ENCODE measurements around the gene ZNF408.
"Not testable (repeated sequence)": the region's sequence is repeated elsewhere in the genome, so short reads cannot be mapped to it uniquely, and the experiment has no call there.

ZNF408 gene

DNA sequence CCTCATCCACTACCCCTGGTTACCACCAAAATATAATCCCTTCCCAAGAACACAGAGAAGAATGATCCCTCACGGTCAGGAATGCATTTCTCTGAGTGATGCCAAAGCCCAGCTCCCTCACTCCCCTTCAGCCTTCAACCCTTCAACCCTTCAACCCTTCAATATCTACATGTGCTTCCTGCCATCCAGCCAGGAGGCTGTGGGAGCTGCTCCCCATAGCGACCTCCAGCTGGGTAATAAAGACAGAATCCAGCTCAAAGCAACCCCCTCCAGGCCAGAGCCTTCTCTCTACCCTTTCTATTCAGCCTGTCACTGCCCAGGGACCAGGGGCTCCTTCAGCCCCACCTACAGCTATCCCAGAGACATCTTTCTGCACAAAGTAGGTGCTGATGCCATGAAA is 3.1 kb upstream of the ZNF408 start:
- DNase-seq (ENCODE audit: low read depth in 2 of 2): no peak

DNA sequence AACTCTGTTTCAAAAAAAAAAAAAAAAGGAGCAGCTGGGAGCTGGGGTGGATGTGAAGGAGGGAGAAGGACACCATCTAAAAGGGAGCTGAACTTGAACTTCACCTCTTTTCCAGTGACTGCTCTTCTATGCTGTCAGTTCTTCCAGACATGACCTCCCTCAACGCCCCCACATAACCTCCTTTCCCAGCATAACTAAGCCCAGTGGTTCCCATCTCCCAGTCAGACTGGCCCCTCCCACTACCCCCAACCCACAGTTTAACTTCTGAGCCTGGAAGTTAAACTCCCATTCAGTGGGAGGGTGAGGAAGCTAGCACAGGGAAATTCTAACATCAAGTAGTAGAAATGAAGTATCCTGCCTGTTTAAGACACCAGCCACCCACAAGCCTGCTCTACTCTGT is 2.2 kb upstream of the ZNF408 start:
- DNase-seq (ENCODE audit: low read depth in 2 of 2): no peak

DNA sequence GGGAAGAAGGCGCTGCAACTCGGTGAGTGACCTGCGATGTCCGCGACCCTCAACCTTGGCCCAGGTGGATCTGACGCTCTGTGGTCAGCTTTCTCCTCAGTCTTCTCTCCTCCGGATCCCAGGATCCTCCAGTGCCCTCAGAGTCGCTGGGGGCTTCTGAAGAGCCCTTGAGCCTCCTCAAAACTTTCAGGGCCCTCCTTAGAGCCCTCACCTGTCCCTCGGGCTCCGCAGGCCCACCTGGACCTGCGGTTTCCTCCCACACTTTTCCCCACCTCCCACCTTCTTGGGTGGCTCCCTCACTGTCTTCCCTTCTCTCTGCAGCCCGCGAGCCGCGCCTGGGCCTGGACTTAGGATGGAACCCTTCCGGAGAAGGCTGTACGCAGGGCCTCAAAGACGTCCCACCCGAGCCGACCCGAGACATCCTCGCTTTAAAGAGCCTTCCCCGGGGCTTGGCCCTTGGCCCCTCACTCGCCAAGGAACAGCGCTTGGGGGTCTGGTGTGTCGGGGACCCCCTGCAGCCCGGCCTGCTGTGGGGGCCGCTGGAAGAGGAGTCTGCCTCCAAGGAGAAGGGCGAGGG is 335 bp downstream of the ZNF408 start:
- DNase-seq (ENCODE audit: low read depth in 2 of 2): no peak

DNA sequence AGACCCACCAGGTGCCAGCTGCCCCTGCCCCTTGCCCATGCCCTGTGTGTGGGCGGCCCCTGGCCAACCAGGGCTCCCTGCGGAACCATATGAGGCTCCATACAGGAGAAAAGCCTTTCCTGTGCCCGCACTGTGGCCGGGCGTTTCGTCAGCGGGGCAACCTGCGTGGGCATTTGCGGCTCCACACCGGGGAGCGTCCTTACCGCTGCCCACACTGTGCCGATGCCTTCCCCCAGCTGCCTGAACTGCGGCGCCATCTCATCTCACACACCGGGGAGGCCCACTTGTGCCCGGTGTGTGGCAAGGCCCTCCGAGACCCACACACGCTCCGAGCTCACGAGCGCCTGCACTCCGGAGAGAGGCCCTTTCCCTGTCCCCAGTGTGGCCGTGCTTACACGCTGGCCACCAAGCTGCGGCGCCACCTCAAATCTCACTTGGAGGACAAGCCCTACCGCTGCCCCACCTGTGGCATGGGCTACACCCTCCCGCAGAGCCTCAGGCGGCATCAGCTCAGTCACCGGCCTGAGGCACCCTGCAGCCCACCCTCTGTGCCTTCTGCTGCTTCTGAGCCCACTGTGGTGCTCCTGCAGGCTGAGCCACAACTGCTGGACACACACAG is 4.3 kb downstream of the ZNF408 start:
- no peak for DNase-seq (ENCODE audit: low read depth in 2 of 2)

DNA sequence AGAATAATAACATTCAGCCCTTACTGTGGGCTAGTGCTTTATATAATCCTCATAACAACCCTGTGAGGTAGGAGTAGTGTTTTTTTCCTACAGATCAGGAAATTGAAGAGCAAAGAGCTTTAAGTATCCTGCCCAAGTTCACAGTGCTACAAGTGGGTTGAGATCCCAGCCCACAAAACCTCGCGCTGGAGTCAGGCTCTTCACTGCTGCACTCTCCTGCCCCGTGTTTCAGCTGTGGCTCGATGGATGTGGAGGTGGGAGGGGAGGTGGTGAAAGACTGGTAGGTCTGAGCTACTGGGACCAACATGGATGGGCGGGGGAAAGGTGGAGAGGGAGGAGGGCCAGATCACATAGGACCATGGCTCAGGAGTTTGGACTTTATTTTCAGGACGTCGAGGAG is 6.1 kb downstream of the ZNF408 start:
- DNase-seq (ENCODE audit: low read depth in 2 of 2): no peak

DNA sequence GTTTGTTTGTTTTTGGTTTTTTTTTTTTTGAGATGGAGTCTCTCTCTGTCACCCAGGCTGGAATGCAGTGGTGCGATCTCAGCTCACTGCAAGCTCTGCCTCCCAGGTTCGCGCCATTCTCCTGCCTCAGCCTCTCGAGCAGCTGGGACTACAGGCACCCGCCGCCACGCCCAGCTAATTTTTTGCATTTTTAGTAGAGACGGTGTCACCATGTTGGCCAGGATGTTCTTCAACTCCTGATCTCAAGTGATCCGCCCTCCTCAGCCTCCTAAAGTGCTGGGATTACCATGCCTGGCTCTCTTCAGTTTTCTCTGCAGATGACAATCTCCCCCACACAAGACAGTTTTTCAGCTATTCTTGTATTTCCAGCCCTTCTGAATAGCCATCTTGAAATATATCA is 8.5 kb downstream of the ZNF408 start:
- not testable (repeated sequence) for DNase-seq (ENCODE audit: low read depth in 2 of 2)

DNA sequence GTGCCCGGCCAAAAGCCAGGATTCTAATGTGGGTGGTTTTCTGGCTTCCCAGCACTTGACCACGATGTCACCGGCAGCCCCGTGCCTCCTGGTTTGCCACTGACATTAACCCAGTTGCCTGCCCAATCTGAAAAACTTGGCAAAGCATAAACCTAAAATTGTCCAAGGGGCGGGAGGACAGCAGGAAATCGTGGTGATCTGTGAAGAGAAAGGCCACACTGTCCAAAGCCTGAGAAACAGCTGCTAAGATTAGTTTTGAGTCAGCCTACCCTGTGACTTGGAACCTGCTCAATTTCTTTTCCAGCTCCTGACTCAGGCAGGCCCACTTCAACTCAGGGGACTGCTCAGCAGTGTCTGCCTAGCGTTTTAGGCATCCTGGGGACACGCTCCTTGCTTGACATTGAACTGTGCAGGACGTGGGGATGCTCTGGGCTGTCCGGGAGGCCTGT is 10.0 kb downstream of the ZNF408 start:
- DNase-seq (ENCODE audit: low read depth in 2 of 2): no peak

DNA sequence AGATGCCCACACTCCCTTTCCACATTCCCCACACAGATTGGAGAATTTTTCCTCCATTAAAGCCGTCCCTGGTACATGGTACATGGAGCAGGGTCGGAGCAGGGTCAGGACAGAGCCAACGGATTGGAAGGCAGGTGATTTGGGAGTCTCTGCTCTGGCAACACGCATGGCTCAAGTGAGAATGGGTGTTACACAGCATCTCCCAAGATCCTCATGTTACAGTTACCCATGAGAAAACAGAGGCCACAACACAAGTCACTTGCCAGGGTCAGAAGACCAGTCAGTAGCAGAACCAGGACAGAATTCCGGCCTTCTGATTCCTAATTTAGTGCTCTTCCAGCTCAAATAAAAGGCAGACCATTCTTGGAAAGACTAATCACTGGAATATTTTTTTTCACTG is 10.5 kb downstream of the ZNF408 start:
- DNase-seq (ENCODE audit: low read depth in 2 of 2): no peak

DNA sequence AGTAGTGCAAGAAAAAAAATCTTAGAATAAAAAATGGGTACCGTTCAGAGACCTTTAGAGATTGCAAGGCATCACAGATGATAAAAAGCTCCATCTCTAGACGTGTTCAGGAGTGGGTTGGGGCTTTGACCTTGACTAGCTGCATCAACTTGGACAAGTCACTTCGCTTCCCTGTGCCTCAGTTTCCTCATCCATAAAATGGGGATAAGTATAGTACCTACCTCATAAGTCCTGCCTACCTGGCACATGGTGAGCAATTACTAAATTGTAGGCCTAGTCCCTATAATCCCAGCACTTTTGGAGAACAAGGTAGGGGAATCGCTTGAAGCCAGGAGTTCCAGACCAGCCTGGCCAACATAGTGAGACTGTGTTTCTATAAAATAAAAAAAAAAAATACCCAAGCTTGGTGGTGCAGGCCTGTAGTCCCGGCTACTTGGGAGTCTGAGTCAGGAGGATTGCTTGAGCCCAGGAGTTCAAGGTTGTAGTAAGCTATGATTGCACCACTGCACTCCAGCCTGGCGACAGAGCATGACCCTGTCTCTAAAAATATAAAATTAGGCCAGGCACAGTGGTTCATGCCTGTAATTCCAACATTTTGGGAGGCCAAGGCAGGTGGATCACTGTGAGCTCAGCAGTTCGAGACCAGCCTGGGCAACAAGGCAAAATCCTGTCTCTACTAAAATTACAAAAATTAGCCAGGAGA is 12.2 kb downstream of the ZNF408 start:
- no peak for DNase-seq (ENCODE audit: low read depth in 2 of 2)

DNA sequence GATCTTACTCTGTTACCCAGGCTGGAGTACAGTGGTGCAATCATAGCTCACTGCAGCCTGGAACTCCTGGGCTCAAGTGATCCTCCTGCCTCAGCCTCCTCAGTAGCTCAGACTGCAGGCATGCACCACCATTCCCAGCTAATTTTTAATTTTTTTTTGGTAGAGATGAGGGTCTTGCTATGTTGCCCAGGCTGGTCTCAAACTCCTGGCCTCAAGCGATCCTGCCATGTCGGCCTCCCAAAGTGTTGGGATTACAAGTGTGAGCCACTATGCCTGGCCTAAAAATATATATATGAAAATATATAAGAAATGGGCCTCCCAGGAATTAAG is 17.0 kb downstream of the ZNF408 start:
- not testable (repeated sequence) for DNase-seq (ENCODE audit: low read depth in 2 of 2)

DNA sequence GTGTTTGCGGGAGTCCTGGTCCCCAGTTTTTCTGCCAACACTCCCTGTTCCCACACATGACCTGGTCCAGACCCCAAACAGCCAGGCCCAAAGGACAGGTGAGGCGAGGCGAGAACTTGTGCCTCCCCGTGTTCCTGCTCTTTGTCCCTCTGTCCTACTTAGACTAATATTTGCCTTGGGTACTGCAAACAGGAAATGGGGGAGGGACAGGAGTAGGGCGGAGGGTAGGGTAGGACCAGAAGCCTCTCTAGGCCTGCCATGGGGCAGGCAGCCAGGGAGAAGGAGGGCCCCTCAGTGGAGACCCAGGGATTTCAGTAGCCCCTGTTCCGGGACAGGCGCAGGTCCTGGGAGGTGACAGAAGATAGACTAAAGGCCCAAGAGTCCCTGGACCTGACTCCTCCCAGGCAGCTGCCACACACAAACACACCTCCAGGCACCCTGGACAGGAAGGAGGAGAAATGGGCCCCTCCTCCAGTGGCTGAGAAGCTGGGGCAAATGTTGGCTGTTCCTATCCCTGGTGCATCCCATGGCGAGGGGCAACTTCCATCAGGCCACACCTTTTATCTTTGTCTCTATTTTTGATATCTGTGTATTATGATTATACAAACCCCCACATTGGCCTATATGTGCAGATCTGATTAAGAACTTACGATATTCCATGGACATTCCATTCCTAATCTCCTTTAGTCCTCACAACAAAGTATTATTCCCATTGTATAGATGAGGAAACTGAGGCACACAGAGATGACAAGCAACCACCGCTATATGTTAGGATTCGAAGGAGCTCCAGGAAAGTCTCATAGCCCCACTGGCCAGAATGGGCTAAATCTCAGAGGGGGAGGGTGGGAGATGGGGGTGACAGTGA is 17.6 kb downstream of the ZNF408 start:
- no peak for DNase-seq (ENCODE audit: low read depth in 2 of 2)

DNA sequence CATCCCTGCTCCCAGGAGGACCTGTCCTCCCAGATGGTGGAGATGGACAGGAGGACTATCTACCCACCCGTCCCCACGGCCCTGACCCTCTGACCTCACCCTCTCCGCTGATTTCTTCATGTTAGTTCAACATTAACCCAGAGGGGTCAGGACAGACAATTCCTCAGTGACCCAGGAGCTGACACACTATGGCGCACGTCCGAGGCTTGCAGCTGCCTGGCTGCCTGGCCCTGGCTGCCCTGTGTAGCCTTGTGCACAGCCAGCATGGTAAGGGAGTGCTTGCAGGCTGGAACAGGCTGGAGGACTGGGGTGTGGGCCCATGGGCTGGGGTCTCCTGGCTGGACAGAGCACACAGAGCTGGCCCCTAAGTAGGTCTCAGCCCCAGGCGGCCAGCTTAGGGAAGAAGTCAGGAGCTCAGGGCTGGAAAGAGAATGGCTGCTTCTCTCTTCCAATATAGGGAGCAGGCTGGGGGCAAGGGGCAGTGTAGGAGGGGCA is 18.3 kb downstream of the ZNF408 start, which contains the start of gene F2:
TSS of gene F2 (plus strand) at position 166 of the 495 bp plus-strand sequence. CDS start at position 189, 23 bp downstream.
- no peak for DNase-seq (ENCODE audit: low read depth in 2 of 2)

DNA sequence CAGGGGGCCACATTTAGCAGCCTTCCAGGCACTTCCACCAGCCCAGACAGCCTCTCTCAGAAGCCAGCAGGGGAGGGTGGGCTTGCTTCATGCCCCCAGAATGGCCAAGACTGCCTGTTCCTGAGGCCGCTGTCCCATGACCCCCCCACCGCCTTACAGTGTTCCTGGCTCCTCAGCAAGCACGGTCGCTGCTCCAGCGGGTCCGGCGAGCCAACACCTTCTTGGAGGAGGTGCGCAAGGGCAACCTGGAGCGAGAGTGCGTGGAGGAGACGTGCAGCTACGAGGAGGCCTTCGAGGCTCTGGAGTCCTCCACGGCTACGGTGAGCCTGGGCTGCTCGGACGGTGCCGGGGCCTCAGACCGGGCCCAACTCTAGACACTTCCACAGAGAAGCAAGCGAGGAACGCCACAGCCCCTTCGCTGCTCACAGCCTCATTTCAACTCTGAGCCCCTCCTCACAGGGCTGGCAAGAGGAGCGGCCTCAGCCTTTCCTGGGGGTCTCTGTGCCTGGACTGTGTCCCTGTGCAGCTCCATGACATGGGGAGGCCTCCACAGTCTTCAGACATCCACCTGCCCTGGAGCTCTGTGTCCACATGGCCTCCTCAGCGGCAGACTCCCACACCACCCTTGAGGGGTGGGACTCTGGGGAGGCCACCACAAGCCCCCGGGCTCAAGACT is 18.9 kb downstream of the ZNF408 start:
- DNase-seq (ENCODE audit: low read depth in 2 of 2): no peak

DNA sequence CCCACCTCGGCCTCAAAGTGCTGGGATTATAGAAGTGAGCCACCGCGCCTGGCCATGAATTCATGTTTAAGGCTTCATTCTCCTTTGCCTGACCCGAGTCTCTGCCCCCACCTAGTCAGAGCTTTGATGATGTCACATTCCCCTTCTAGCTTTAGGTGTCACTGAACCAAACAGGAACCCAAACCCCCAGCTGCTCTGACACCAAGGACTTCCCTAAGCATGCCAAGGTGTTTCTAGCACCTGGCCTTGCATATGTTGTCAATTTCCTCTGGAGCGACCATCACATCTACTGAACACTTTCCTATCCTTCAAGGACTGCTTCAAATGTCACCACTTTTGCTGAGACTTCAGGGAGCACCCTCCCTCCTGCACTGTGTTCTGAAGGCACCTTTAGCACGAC is 20.5 kb downstream of the ZNF408 start:
- DNase-seq (ENCODE audit: low read depth in 2 of 2): no peak

DNA sequence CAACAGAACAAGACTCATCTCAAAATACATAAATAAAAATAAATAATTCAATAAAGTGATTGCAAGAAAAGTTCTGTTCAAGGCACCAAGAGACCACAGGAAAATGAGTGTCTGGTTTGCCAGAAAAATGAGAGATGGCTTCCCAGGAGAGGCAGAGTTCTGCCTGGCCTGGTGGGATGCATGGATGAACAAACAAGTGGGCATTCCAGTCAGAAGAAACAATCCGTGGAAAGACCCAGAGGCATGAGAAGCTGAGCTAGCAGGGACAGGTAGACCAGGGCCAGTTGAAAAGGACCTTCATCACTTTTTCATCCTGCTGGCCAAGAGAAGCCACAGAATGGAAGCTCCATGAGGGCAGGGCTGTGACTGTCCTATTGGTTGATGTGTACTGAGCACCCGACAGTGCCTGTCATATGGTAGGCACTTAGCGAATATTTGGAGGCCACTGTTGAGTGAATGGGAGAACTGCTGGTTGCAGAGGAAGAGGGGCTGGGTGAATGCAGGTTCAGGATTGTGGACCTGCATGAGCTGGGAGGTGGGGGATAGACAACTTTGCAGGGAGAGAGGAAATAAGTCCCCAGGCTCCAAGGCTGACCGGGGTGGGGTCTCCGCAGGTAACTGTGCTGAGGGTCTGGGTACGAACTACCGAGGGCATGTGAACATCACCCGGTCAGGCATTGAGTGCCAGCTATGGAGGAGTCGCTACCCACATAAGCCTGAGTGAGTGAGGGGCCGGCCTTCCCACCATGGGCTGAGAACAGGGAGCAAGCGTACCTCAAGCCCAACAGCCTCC is 21.9 kb downstream of the ZNF408 start:
- no peak for DNase-seq (ENCODE audit: low read depth in 2 of 2)

DNA sequence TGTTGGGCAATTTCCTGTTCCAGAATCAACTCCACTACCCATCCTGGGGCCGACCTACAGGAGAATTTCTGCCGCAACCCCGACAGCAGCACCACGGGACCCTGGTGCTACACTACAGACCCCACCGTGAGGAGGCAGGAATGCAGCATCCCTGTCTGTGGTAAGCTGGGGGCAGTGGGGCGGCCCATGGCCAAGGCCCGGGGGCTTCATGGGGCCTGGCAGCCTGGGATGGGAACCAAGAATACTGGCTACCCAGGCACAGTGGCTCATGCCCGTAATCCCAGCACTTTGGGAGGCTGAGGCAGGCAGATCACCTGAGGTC is 22.5 kb downstream of the ZNF408 start:
- DNase-seq (ENCODE audit: low read depth in 2 of 2): no peak

DNA sequence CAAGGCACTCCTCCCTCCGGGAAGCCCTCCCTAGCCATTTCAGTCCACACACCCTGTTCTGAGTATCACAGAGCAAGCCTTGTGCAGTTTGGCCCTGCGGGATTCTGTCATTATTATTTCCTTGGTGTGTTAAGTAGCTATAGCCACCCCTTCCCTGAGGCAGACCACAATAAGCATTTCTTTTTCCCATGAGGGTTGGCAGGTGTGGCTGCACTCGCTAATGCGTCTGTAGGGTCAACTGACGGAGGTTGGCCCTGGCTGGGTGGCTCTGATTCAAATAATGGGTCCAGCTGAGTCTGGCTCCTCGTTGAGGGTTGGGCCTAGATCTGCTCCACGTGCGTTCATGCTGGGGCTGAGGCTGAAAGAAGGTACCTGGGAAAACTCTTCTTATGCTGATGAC is 23.3 kb downstream of the ZNF408 start:
- no peak for DNase-seq (ENCODE audit: low read depth in 2 of 2)

DNA sequence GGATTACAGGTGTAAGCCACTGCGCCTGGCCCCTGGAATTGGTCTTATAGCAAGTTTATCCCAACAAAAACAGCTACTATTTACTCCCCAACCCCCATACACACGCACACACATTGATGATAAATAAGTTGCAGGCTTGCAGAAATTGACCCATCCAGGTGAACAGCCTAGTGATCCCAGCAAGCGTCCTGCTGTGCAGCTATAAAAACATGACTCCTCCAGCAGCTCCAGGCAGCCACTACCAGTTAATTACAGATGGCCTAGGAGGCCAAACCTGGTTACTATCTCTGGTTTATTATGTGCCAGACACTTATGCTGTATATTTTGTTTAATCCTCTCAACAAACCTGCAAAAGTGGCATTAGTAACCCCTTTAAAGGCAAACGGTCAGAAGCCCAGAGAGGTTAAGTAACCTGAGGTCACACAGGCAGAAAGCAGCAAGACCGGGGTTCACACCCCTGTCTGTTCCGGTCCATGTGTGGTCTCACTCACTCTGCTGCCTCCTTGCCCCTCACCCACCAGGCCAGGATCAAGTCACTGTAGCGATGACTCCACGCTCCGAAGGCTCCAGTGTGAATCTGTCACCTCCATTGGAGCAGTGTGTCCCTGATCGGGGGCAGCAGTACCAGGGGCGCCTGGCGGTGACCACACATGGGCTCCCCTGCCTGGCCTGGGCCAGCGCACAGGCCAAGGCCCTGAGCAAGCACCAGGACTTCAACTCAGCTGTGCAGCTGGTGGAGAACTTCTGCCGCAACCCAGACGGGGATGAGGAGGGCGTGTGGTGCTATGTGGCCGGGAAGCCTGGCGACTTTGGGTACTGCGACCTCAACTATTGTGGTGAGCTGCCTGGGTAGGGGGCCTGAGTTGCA is 24.7 kb downstream of the ZNF408 start:
- no peak for DNase-seq (ENCODE audit: low read depth in 2 of 2)

DNA sequence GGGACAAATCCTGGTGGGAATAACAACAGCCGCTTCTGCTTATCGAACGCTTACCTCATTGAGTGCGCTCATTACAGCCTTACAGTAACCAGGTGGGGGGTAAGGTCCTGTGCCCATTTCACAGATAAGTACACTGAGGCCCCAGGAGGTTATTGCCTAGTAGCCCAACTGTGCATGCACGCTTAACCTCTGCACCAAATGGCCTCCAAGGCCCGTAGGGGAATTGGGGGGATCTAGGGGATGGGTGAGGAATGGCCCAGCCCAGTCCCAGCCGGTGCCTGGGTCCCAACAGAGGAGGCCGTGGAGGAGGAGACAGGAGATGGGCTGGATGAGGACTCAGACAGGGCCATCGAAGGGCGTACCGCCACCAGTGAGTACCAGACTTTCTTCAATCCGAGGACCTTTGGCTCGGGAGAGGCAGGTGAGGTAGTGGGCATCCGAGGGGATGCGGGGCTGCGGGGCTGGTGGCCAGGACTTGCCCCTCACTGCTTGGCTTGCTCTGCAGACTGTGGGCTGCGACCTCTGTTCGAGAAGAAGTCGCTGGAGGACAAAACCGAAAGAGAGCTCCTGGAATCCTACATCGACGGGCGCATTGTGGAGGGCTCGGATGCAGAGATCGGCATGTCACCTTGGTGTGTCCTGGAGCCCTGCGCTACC is 25.5 kb downstream of the ZNF408 start:
- no peak for DNase-seq (ENCODE audit: low read depth in 2 of 2)

All from stimulated activated CD4-positive, alpha-beta T cell treated with anti-CD3 and anti-CD28 coated beads, Interleukin-15, amount 100 ng/mL, for 48 hours (primary cell).